Neural cell (in vitro differentiated cells): ENCODE measurements around the gene CEBPA. TPM values are rescaled to one million over a fixed set of nuclear protein-coding genes. Genes with fewer than 3 reads are reported as not detected.

Source experiments
- H2AFZ ChIP-seq: fragments of 200-600, 300-800 bp; sonication (generic), shearing (Covaris generic); 2 replicates; pipeline ENCODE4 v1.6.0; 2014; ENCODE audit warnings: low read depth, mild to moderate bottlenecking, antibody characterized with exemption, low read length, moderate library complexity
- H3F3A ChIP-seq: fragments of 200-600 bp; shearing (Covaris generic); 2 replicates; pipeline ENCODE4 v1.6.1; 2016; ENCODE audit warnings: mild to moderate bottlenecking, moderate library complexity, mixed read lengths, antibody characterized with exemption, low read length; ENCODE audit not compliant: insufficient read depth, poor library complexity, severe bottlenecking
- H3K27ac ChIP-seq: fragments of 200-600, 300-800 bp; sonication (generic), shearing (Covaris generic); 2 replicates; pipeline ENCODE4 v1.5.1; 2014; ENCODE audit warnings: mild to moderate bottlenecking, low read length, moderate library complexity
- H3K27me3 ChIP-seq: fragments of 300-800, 200-600 bp; sonication (generic), shearing (Covaris generic); 2 replicates; pipeline ENCODE4 v1.6.0; 2014; ENCODE audit warnings: mild to moderate bottlenecking, low read depth, low read length, moderate library complexity; ENCODE audit not compliant: insufficient read depth
- H3K36me3 ChIP-seq: fragments of 300-800, 200-600 bp; sonication (generic), shearing (Covaris generic); 2 replicates; pipeline ENCODE4 v1.5.1; 2014; ENCODE audit warnings: mild to moderate bottlenecking, antibody characterized with exemption, low read length, moderate library complexity; ENCODE audit not compliant: insufficient read depth
- H3K4me2 ChIP-seq: fragments of 300-800, 200-600 bp; sonication (generic), shearing (Covaris generic); 2 replicates; pipeline ENCODE4 v1.6.0; 2014; ENCODE audit warnings: mild to moderate bottlenecking, low read length
- H3K4me3 ChIP-seq: fragments of 300-800, 200-600 bp; sonication (generic), shearing (Covaris generic); 2 replicates; pipeline ENCODE4 v1.5.1; 2014; ENCODE audit warnings: mild to moderate bottlenecking, low read length, moderate library complexity
- H3K79me2 ChIP-seq: fragments of 200-600 bp; shearing (Covaris generic); replicated peaks from 2 replicates; pipeline ENCODE4 v1.6.0; 2014; ENCODE audit warnings: mild to moderate bottlenecking, low read length, moderate library complexity; ENCODE audit not compliant: insufficient read depth
- H3K9ac ChIP-seq: fragments of 300-800, 200-600 bp; sonication (generic), shearing (Covaris generic); 2 replicates; pipeline ENCODE4 v1.6.1; 2016; ENCODE audit warnings: mild to moderate bottlenecking, low read length, mixed read lengths
- H3K9me2 ChIP-seq: fragments of 200-600 bp; shearing (Covaris generic); 2 replicates; pipeline ENCODE4 v1.6.1; 2016; ENCODE audit warnings: mild to moderate bottlenecking, low read length, mixed read lengths; ENCODE audit not compliant: insufficient read depth
- H3K9me3 ChIP-seq: fragments of 200-600, 300-800 bp; sonication (generic), shearing (Covaris generic); 2 replicates; pipeline ENCODE4 v1.6.1; 2016; ENCODE audit warnings: mild to moderate bottlenecking, mixed run types, low read length, moderate library complexity, mixed read lengths
- H4K20me1 ChIP-seq: fragments of 200-600 bp; shearing (Covaris generic); 2 replicates; pipeline ENCODE4 v1.6.1; 2016; ENCODE audit warnings: mild to moderate bottlenecking, mixed run types; ENCODE audit not compliant: insufficient read depth
- CTCF ChIP-seq: fragments of 450-650 bp; IDR thresholded peaks from 2 replicates; pipeline ENCODE4 v1.5.1; 2014; ENCODE audit warnings: antibody characterized with exemption, mild to moderate bottlenecking, moderate library complexity; ENCODE audit not compliant: poor library complexity, severe bottlenecking
- EP300 ChIP-seq: fragments of 450-650 bp; conservative IDR thresholded peaks from 2 replicates; pipeline ENCODE4 v1.6.1; 2014; ENCODE audit warnings: antibody characterized with exemption, mild to moderate bottlenecking, moderate library complexity; ENCODE audit not compliant: poor library complexity, severe bottlenecking
- EZH2 ChIP-seq: fragments of 200-600, 300-800 bp; shearing (Covaris generic), sonication (generic); IDR thresholded peaks from 2 replicates; pipeline ENCODE4 v1.6.1; 2014; ENCODE audit warnings: antibody characterized with exemption, low read length, borderline replicate concordance, mild to moderate bottlenecking; ENCODE audit not compliant: insufficient read depth, poor library complexity, severe bottlenecking
- MXI1 ChIP-seq: fragments of 450-650 bp; conservative IDR thresholded peaks from 2 replicates; pipeline ENCODE4 v1.6.1; 2014; ENCODE audit warnings: antibody characterized with exemption, mild to moderate bottlenecking; ENCODE audit not compliant: poor library complexity, severe bottlenecking
- POLR2AphosphoS5 ChIP-seq: IDR thresholded peaks from 2 replicates; pipeline ENCODE4 v1.6.1; 2012
- RAD21 ChIP-seq: fragments of 450-650 bp; conservative IDR thresholded peaks from 2 replicates; pipeline ENCODE4 v1.6.1; 2014; ENCODE audit warnings: antibody characterized with exemption, mild to moderate bottlenecking, moderate library complexity
- REST ChIP-seq: IDR thresholded peaks from 2 replicates; pipeline ENCODE4 v1.6.1; 2012; ENCODE audit warnings: borderline replicate concordance
- SMC3 ChIP-seq: fragments of 450-650 bp; conservative IDR thresholded peaks from 2 replicates; pipeline ENCODE4 v1.6.1; 2014; ENCODE audit warnings: antibody characterized with exemption, mild to moderate bottlenecking, moderate library complexity; ENCODE audit not compliant: poor library complexity
- TAF1 ChIP-seq: IDR thresholded peaks from 2 replicates; pipeline ENCODE4 v1.6.1; 2012; ENCODE audit warnings: low read depth
- polyA plus RNA-seq: library from polyadenylated mRNA; depleted of rRNA; stranded (reverse); fragments of >200 nt; gene quantifications from 2 replicates; pipeline ENCODE4 v1.2.3, GENCODE V29; 2014

Gene CEBPA
- polyA plus RNA-seq, 1 donor from 2014 or later: 2.6 TPM

GRCh38 chr19:33347300-33347699, 45.0 kb upstream of the CEBPA start:
- Histone ChIP-seq H4K20me1 (no peaks in the 10 kb centered on the region), H3K9ac (no peak overlapping the region), H3K9me2 (no peaks in the 10 kb centered on the region), H3K36me3 (no peaks in the 10 kb centered on the region), H3K4me3 (no peak overlapping the region), H3K27me3 (no peaks in the 10 kb centered on the region), H3K9me3 (no peaks in the 10 kb centered on the region), H3F3A (no peaks in the 10 kb centered on the region), H2AFZ (no peak overlapping the region), H3K79me2 (no peaks in the 10 kb centered on the region), H3K4me2 (no peak overlapping the region), H3K27ac (no peak overlapping the region)
- TF ChIP-seq EZH2 (no peak), SMC3 (no peak), TAF1 (no peak), MXI1 (no peak), REST (no peak), CTCF (no peak), POLR2AphosphoS5 (no peak), RAD21 (no peak), EP300 (no peak)

- no peak overlapping the region for H3K9ac ChIP-seq
- no peaks in the 10 kb centered on the region for H3K9me2 ChIP-seq
- no peaks in the 10 kb centered on the region for H3F3A ChIP-seq
- no peak for TF ChIP-seq EP300
- no peak for TF ChIP-seq MXI1
- TF ChIP-seq SMC3: no peak
- no peak for TF ChIP-seq POLR2AphosphoS5
- no peak for TF ChIP-seq TAF1
- no peak for TF ChIP-seq EZH2
- TF ChIP-seq RAD21: no peak
- TF ChIP-seq REST: no peak
- TF ChIP-seq CTCF: no peak
- H3K79me2 ChIP-seq: no peaks in the 10 kb centered on the region
- H3K27ac ChIP-seq: no peak overlapping the region
- no peaks in the 10 kb centered on the region for H3K9me3 ChIP-seq
- no peak overlapping the region for H3K4me3 ChIP-seq
- no peak overlapping the region for H2AFZ ChIP-seq
- H3K36me3 ChIP-seq: no peaks in the 10 kb centered on the region
- no peak overlapping the region for H3K4me2 ChIP-seq
- no peaks in the 10 kb centered on the region for H4K20me1 ChIP-seq
- H3K27me3 ChIP-seq: no peaks in the 10 kb centered on the region
These were observed 44.3 kb upstream of the CEBPA start for GRCh38 chr19:33346665-33347064.
